Left hindlimb (tissue), 1 donor: ENCODE measurements around the gene RYR3.

Source experiments
- DNase-seq: peaks from one replicate; pipeline ENCODE4 v3.0.0-alpha.2; 2018

RYR3 gene

DNA sequence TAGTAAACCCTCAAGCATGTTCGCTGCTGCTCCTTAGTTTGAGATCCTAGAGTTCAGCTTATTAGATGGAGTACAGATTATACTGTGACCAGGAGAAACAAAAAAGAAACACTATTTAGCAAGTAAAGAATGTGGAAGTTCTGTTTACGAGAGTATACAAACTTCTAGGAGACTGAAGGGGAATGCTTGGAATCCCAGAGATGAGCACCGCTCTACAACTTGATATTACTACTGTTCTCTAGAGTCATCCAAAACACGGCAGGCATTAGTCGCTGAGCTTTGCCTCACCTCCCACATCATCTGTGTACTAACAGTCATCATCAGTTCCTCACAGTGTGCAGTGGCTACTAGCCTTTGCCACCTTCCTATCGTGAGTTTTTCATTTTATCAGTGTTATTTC, 536.1 kb downstream of the RYR3 start:
- no peak for DNase-seq

DNA sequence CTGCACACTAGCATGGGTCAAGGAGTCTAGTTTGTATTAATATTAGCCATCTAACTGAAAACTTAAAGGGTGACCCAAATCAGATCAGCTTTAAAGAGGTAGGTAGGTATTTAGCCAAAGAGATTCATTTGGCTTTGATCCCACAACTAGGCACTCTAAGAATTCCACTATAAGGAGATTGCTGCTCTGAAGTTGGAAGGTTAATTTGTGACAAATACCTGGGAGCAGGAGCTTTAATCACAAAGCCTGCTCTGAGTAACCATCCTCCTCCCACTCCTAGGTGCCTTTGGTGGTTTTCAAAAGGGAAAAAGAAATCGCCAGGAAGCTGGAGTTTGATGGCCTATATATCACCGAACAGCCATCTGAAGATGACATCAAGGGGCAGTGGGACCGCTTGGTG, 537.2 kb downstream of the RYR3 start:
- DNase-seq = no peak

DNA sequence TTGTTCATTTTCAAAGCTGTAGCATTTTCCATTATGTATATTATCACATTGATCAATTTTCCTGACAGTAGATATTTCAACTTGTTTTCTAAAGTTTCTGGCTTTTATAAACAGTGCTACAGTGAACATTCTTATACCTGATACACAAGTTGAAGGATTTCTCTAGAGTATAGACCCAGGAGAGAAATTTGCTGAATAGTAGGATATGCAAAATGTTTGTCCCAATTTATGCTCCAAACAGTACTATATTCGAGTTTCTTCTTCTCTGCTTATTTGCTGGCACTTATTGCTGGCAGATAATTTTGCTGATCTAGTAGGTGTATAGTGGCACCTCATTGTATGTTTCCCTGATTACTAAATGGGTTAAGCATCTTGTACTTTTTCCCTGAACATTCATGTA, 540.3 kb downstream of the RYR3 start:
- no peak for DNase-seq

DNA sequence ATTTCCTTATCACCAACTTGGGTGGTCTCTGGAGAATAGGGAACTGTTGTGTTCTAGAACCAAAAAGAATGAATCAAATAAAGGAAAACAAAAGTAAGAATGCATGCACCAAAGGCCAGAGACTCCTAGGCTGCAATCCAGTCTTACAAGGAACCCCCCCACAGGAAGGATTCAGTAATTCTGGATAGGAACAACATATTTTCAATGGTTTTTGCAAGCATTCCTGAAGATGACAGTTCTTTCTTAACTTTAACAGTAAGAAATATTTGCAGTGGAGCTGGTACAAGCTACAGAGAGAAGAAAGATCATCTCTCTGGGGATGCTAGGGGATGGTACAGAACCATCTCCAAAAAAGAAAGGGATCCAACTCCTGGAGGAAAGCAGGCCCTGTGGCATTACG, 541.3 kb downstream of the RYR3 start:
- DNase-seq = no peak

DNA sequence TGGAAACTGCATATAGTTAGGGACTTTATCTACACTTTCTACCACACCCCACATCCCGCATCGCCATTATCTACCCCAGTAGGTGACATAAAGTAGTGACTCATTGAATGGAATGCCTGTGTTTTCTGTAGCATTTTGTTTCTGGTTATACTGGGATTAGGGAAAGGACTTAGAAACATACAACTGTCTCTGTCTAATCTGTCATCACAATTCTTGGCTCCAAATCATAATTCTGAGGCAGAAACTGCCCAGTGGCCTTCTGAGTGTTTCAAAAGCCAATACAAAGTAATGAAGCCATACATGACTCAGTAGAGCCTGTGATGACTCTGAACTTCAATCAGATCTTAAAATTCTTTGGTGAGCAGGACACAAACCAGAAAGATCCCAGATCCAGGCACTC, 541.8 kb downstream of the RYR3 start:
- DNase-seq = no peak

DNA sequence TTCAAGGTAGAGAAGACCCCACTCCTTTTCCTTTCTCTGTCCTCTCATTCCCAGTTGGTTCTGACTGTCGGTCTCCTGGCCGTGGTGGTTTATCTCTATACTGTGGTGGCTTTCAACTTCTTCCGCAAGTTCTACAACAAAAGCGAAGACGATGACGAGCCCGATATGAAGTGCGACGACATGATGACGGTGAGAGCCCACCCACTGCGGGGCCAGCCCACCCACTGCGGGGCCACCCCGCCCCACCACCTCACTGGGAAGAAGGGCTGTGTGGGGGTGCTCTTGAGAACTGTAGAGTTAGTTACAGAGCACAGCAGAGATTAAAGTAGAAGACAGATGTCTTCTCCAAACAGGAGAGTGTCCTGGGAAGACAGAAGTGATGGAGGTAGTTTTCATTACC, 547.0 kb downstream of the RYR3 start:
- no peak for DNase-seq

DNA sequence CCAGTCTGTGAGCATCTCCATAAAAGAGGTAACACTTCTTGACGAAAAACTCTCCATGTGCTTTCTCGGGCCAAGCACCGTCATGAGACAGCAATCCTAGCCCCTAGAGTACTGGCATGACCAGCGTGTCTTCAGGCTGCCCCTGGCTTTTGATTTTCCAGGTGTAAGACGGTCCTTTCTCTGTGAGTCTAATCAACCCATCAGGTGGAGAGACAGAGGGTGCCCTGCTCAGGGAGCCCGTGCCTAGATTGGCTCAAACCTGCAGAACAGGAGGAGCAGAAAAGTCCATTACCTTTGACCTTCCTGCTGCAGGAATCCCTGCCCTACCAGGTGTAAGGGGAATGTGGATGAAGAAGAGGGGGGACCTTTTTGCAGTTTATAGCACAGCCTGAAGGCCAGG, 548.1 kb downstream of the RYR3 start:
- DNase-seq = no peak

DNA sequence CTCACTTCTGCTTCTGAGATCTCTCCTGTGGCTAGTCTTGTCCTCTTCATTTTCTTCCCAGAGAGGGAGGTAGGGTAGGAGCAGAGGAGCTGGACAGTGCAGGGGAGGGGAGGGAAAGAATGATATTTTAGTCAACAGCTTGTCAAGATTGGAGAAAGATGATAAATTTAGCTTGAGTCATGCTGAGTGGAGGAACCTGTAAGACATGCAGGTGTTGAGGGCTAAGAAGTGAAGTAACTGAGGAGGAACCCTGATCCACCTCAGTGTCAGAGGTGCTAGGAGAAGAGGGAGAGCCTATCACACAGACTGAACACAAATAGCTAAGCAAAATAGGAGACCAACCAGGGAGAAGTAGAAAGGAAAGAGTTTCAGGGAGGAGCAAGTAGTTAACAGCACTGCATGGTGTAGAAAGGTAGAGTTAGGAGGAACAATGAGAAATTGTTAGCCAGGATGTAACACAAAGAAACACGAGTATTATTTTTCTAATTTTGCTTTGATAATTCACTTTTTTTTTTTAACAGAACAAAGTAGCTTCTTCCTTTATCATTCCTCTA, 549.3 kb downstream of the RYR3 start:
- no peak for DNase-seq

DNA sequence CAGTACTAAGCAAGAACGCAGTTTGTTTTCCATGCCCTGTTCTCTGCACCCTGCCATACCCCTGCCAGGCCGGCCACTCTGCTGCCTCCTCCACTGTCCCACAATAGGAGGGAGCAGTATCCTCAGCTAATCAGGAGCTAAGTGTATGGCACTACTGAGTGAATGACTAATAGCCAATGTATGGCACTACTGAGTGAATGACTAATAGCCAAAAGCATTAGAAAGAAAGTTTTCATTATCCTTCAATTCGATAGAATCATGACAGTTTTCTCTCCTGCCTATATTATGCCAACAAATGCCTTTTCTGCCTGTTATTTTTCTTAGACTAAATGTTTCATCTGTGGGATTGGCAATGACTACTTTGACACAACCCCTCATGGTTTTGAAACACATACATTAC, 550.0 kb downstream of the RYR3 start:
- no peak for DNase-seq

DNA sequence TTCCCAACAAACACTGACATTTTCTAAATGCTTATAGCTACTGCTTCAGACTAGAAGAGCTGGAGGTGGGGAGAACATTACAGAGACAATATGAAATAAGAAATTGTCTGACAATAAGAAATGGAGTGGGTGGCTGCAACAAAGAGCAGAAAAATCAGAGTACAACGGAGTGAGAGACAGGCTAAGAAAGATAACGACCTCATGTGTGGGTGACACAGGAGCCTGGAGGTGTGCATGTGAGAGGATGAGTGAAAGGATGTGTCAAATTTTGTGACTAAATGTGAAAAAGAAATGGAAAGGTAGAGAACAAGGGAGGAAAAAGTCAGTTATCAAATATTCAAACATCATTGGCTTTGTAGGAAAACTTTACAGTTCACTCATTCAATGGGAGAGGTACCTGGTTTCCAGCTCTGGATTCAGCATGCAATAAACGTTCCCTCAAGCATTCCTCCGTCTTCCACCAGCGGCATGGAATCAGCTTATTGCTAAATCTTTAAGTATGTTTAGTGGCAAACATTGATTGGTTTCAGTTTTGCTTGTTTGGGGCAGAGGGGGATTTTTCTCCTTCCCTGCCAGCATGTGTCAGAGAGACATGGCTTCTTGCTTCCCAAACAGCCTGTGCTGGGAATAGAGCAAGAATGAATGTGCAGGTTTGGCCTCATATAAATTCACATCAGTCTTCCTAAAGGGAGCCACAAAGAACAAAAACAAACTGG, 553.8 kb downstream of the RYR3 start:
- no peak for DNase-seq

DNA sequence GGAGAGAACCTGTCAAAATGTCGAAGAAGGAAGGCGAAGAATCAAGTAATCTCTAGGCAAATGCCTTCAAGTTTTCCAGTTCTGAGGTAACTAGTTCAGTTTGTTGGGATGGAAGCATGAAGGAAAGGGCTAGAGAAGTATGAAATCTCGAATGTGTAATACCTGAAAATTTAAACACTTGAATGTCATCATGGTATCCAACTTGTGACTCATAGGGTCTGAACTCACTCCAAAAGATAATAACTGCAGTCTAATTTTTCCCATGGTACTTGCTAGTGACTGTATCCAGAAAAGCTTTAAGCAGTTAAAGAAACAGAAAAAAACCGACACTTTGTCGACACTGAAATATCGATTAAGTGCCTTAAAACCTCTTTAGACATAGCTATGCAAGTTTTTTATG, 554.6 kb downstream of the RYR3 start:
- DNase-seq = no peak

DNA sequence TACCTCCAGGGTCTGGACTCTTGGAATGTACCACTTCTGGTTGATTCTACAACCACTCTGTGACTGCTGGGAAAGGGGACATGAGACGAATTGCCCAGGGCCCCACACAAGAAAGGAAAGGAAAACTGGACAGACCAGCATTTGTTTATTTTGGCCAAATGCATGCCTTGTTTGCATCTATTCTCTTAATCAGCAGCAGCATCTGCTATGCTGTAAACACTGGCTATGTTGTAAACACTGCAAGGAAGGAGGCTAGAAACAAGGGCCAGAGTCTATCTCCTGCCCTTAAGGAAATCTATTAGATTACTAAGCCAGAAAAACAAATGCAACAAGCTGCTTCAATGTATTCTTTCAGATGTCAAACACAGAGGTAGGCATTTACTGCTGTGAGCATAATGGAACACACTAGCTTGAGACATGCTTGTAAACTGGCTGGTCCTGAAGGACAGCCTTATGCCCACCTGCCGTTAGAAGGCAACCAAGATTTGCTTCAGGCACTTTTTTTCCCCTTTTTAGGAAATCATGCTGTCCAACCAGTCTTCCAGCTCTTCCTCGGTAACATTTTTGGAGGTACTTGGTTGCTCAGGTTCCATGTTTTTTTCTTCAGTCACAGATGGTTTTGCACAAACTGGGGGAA, 555.5 kb downstream of the RYR3 start:
- DNase-seq = no peak

DNA sequence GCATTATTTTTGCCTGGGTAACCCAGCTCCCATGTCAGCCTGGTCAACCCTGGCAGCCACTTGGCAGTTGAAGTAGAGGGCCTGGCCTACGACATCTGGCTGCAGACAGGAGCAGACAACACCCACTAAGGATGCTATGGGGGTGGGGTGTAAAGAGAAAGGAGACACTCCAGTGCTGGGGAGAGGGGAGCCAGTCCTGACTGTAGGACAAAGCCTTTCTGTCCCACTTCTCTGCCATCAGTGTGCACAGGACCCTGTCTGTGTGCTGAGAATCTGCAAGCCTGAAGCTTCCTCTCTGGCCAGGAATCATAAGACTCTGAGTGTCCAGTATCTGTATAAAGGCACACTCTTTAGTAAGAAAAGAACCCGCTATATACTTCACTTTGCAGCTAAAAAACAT, 561.2 kb downstream of the RYR3 start:
- DNase-seq = no peak

DNA sequence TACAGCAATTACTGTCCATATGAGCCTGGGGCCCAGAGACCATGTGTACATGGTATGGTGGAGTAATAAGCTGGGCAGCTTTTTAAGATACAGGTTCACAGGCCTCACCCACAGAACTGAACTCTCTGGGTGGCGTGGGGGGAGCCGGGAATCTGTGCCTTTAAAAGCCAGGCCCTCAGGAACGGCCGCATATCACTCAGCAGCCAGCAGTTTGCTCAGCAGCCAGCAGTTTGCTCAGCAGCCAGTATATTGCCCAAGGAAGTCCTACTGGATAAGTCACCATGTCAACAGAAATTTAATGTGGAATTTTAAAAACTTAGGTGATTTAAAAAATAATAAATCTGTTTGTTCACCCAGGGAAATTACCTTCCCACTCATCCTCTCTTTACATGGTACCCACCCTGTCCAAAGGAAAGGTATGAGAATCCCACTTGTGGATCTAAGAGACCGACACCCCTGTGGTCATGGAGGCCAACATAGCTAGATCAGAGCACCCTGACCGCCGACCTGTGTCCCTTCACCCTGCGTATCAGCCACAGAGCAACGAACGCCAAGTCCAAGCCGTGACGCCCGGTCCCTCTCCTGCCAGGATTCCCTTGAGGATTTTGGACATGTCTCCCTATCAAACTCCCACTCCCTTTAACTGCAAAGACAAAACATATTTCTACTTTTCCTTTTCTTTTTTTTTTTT, 561.8 kb downstream of the RYR3 start:
- no peak for DNase-seq

DNA sequence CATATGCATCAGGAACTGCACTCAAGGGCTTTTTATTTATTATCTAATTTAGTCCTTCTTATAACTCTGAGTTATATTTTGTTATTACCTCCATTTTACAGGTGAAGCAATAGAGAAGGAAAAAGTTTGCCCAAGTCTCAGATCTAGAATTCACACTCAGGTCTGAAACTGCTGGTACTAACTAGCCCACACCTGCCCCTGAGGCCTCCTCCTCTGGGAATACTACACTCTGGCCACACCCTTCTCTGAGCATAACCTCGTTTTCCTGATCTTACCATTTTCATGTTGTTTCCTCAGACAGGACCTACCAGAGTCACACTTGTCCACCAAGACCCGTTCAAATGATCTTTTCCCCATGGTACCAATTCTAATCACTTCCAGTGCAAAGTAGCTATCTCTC, 563.4 kb downstream of the RYR3 start:
- DNase-seq = no peak

DNA sequence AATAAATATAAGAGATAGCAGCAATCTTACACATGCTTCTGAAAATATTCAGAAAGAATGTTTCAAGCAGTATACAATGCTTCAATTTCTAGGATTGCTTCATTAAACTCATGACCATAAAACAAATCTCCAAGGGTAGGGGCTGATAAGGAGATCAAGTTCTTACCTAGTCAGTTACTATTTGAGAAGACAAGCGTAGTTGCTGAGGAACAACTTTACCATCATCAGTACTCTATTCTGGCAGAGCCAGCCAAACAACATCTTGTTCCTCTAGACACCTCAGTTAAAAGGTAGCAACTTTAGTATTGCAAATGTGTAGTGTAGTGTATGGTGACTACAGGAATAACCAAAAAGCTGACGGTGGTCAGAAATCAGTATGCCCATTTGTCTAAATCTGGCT, 572.2 kb downstream of the RYR3 start:
- no peak for DNase-seq

DNA sequence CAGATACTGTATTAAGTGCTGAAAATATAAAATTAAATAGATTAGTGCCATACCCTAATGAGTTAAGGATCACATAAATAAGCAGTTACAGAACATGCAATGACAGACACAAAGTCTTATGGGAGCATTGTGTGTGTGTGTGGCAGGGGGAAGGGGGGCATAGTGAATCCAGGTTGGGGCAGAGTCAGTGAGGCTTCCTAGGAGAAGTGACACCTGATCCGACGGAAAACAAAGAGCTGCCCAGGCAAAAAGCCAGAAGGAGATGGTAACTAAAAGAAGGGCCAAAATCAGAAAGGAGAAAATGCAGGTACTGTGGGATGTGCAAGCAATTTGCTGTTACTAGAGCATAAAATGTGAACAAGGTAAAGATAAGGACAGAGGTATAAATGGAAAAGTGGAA, 577.4 kb downstream of the RYR3 start:
- no peak for DNase-seq

DNA sequence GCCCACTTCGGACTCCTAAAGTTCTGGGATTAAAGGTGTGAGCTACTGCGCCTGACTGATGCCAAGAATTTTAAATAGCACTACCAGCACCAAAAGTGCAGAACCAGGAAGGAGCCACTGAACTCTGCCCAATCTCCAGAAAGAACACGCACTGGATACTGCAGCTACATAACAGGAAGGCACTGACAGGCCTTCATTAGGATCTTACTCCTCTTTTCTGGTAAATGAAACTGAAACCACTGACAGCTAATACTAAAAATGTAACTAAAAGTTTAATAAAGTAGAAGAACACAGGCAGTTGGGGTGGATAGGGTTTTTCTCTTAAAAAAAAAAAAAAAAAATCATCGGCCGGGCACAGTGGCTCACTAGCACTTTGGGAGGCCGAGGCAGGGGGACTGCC, 583.4 kb downstream of the RYR3 start:
- DNase-seq = no peak

DNA sequence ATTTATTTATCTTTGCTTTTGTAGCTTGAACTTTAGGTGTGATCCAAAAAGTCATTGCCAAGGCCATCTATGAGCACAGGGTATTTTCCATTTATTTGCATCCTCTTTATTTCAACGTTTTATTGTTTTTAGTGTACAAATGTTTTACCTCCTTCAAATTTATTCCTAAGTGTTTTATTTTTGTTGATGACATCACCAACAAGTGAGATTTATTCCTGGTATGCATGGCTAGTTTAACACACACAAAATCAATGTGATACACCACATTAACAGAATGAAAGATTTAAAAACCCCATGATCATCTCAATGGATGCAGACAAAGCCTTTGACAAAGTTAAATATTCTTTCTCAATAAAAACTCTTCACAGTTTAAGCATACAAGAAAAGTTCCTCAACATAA, 591.3 kb downstream of the RYR3 start:
- no peak for DNase-seq

DNA sequence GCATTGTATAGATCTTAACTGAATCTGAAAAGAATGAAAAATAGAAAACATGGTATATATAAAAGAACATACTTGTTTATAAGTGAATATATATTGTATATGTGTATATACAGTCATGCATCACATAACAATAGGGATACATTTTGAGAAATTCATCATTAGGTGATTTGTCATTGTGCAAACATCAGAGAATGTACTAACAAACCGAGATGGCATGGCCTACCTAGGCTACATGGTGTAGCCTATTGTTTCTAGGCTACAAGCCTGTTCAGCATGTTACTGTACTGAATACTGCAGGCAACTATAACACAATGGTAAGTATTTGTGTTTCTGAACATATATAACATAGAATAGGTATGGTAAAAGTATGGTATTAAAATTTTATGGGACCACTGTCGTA, 592.9 kb downstream of the RYR3 start:
- no peak for DNase-seq

DNA sequence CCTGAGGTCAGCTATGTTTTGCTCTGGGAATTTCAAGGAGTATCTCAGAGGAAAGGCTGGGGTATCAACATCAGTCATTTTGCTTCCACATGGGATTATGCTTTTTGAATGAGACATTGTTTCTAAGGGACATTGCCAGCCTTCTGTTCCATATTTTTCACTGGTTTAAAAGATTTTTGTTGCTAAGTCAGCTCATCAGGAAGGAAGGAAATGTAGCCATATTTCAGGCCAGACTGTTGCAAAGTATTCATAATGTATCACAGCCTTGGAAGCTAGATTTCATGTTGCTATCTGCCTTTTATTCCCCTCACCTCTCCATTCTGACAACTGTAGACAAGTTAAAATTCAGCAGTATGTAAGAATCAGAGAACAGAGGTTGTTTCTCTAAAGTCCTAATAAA, 596.6 kb downstream of the RYR3 start:
- no peak for DNase-seq

DNA sequence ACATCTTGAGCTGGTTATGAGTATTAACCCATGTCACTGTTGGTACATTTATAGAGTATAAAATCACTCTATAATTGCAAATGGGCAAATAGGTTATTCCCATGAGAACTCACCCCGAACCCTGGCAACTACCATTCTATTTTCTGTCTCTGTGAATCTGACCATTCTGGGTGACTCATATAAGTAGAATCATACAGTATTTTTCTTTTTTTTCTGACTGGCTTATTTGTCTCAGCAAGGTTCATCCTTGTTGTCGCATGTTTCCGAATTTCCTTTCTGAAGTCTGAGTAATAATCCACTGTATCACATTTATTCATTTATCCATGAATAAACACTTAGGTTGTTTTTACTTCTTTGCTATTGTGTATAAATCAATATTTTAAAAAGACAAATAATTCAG, 597.6 kb downstream of the RYR3 start:
- no peak for DNase-seq

DNA sequence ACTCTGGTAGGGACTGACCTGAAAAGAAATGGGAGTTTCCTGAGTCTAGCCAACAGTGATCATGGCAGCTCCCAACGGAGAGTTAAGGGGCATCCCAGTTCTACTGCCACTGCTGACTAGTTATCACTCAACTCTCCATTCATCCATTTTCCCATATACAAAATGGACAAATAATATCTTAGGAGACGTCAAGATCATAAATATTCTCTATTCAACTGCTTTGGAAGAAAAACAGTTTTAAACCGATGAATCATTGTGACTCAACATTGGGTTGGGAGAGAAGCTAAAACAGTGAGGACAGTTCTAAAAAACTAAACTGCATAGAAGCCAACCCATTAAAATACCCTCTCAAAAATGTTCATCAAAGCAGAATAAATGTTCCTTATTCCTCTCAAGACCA, 600.0 kb downstream of the RYR3 start:
- DNase-seq = no peak

DNA sequence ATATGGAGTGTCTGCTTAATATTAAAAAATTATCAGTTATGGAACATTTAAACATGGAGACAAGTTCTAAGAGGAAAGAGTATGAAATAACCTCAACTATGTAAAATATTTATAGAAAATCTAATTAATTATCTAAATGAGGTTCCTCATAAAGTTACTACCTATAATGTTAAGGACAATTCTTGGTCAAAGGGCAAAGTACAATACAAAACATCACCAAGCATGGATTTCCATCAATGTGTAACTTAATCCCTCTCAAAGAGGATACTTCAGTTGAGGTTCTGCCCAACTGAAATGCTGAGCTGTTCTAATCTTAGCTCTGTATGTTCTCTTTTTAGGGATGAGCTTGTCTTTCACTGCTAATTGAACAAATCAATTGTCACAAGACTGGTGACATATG, 601.6 kb downstream of the RYR3 start:
- DNase-seq = no peak
